ENCODE results near the gene IL26. TPM values are rescaled to one million over a fixed set of nuclear protein-coding genes. Genes with fewer than 3 reads are reported as not detected.

IL26 gene
- polyA plus RNA-seq, 2 of the 4 experiments (the other 2 are of a cell fraction): not detected

- TF ChIP-seq, protein P1, sequence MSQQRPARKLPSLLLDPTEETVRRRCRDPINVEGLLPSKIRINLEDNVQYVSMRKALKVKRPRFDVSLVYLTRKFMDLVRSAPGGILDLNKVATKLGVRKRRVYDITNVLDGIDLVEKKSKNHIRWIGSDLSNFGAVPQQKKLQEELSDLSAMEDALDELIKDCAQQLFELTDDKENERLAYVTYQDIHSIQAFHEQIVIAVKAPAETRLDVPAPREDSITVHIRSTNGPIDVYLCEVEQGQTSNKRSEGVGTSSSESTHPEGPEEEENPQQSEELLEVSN (IDR thresholded peaks at IDR 0.05; ENCODE audit: borderline replicate concordance, low read depth): no peak
- TF ChIP-seq RNF2 (IDR thresholded peaks at IDR 0.05; ENCODE audit: borderline replicate concordance, low read depth): no peak
- TF ChIP-seq HDAC2 (IDR thresholded peaks at IDR 0.05): no peak
- TF ChIP-seq EHF (CRISPR knock-in tag; IDR thresholded peaks at IDR 0.05): no peak
- no peak for TF ChIP-seq JUNB (IDR thresholded peaks at IDR 0.05)
- TF ChIP-seq TP53 (CRISPR knock-in tag; IDR thresholded peaks at IDR 0.05): no peak
- TF ChIP-seq RAD21 (conservative IDR thresholded peaks at IDR 0.05 in 1 of 2, IDR thresholded peaks at IDR 0.05 in 1 of 2): no peak
- no peak for TF ChIP-seq GATA3 (IDR thresholded peaks at IDR 0.05; ENCODE audit: borderline replicate concordance)
- no peak for TF ChIP-seq CBX2 (IDR thresholded peaks at IDR 0.05; ENCODE audit: borderline replicate concordance, low read depth)
- TF ChIP-seq, protein P2, sequence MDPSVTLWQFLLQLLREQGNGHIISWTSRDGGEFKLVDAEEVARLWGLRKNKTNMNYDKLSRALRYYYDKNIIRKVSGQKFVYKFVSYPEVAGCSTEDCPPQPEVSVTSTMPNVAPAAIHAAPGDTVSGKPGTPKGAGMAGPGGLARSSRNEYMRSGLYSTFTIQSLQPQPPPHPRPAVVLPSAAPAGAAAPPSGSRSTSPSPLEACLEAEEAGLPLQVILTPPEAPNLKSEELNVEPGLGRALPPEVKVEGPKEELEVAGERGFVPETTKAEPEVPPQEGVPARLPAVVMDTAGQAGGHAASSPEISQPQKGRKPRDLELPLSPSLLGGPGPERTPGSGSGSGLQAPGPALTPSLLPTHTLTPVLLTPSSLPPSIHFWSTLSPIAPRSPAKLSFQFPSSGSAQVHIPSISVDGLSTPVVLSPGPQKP (IDR thresholded peaks at IDR 0.05; ENCODE audit: low read depth, low read length): no peak
- no peak for TF ChIP-seq BHLHE40 (IDR thresholded peaks at IDR 0.05; ENCODE audit: low read depth, low read length)
- TF ChIP-seq, protein P3, sequence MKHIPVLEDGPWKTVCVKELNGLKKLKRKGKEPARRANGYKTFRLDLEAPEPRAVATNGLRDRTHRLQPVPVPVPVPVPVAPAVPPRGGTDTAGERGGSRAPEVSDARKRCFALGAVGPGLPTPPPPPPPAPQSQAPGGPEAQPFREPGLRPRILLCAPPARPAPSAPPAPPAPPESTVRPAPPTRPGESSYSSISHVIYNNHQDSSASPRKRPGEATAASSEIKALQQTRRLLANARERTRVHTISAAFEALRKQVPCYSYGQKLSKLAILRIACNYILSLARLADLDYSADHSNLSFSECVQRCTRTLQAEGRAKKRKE (CRISPR knock-in tag; IDR thresholded peaks at IDR 0.05; ENCODE audit: low read depth): no peak
Measured at GRCh38 chr12:68170726-68171125, 54.9 kb downstream of the IL26 start (continued).

DNA sequence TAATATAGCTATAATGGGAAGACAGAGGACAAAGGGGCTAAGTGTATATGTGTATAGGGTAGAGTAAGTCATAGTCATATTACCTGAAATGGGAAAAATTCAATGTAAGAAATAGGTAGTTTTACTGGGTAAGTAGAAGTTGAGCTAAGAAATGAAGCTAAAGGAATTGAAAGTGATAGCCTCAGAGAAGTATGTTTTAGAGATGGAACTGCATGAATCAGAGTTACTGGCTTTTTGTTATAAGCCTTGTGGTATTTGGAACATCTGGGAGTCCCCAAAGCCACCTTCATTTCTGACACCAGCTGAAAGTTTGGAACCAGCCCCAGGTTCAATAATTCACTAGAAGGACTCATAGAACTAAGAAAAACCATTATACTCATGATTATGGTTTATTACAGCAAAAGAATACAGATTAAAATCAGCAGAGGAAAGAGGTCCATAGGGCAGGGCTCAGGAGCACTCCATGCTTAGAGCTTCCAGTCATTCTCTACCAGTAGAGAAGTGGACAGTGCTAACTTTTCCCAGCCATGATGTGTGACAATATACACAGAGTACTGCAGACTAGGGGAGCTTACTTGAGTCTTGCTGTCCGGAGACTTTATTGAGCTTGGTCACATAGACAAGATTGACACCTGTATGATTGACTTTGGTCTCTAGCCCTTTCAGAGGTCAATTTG lies 56.3 kb downstream of the IL26 start:
- no peak for DNase-seq (ENCODE audit: low read depth in 1 of 2, low spot score in 1 of 2)
- TF ChIP-seq REST (IDR thresholded peaks at IDR 0.05) (no peak), CBX2 (IDR thresholded peaks at IDR 0.05; ENCODE audit: borderline replicate concordance, low read depth) (no peak), MAZ (IDR thresholded peaks at IDR 0.05; ENCODE audit: borderline replicate concordance, low read depth, low read length) (no peak), POLR2AphosphoS2 (conservative IDR thresholded peaks at IDR 0.05; ENCODE audit: low read length) (no peak), MAFK (IDR thresholded peaks at IDR 0.05; ENCODE audit: partially characterized antibody) (no peak), TP53 (CRISPR knock-in tag; IDR thresholded peaks at IDR 0.05) (no peak), SMC3 (IDR thresholded peaks at IDR 0.05) (no peak), CHD2 (IDR thresholded peaks at IDR 0.05; ENCODE audit: low read length, partially characterized antibody) (no peak), ZNF302 (CRISPR knock-in tag; IDR thresholded peaks at IDR 0.05) (no peak), HOXA7 (CRISPR knock-in tag; IDR thresholded peaks at IDR 0.05) (no peak), HDAC2 (IDR thresholded peaks at IDR 0.05) (no peak), MAX (IDR thresholded peaks at IDR 0.05) (no peak)
- TF ChIP-seq, protein P4, sequence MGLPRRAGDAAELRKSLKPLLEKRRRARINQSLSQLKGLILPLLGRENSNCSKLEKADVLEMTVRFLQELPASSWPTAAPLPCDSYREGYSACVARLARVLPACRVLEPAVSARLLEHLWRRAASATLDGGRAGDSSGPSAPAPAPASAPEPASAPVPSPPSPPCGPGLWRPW (IDR thresholded peaks at IDR 0.05): no peak
- TF ChIP-seq, protein P5, sequence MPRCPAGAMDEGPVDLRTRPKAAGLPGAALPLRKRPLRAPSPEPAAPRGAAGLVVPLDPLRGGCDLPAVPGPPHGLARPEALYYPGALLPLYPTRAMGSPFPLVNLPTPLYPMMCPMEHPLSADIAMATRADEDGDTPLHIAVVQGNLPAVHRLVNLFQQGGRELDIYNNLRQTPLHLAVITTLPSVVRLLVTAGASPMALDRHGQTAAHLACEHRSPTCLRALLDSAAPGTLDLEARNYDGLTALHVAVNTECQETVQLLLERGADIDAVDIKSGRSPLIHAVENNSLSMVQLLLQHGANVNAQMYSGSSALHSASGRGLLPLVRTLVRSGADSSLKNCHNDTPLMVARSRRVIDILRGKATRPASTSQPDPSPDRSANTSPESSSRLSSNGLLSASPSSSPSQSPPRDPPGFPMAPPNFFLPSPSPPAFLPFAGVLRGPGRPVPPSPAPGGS (IDR thresholded peaks at IDR 0.05): no peak
- H3K4me3 ChIP-seq: no peak overlapping the region
- H3K9me3 ChIP-seq: no peaks in the 10 kb centered on the region
- CTCF ChIA-PET: interaction anchor here (1.1 to 1.6 kb wide), 2 partner anchors 11 to 54 kb away, joined by 3 to 4 read pairs; no protein-coding TSS in a partner anchor
- POLR2A ChIA-PET: no interaction called here
- no peaks in the 10 kb centered on the region for H3K4me1 ChIP-seq
- FAIRE-seq: no peak
- no peak overlapping the region for H3K27ac ChIP-seq
- 61% methylated on average over 1 of the region's 1 CpG for WGBS (ENCODE audit: missing lambda C conversion rate)
- ATAC-seq: no peak
- H3K4me2 ChIP-seq: no peak overlapping the region

All from A549 (cell line).